PFSK-1 (cell line): ENCODE results near the gene KIF13A.

Source experiments
- REST ChIP-seq, 2 experiments: IDR thresholded peaks; 2 replicates each; pipeline versions ENCODE4 v1.6.1 to v1.8.0; 2011 to 2012; ENCODE audit warnings: low read depth in 2 of 2, low read length in 2 of 2, control low read depth in 1 of 2, inconsistent platforms in 1 of 2, mild to moderate bottlenecking in 1 of 2, moderate library complexity in 1 of 2; ENCODE audit not compliant: insufficient read depth in 1 of 2
- TAF1 ChIP-seq: IDR thresholded peaks from 2 replicates; pipeline ENCODE4 v1.6.1; 2012; ENCODE audit warnings: low read length, control low read depth, borderline replicate concordance; ENCODE audit not compliant: insufficient read depth

GRCh38 chr6:17856306-17856705, 131.1 kb downstream of the KIF13A start:
- TF ChIP-seq TAF1 (no peak), REST (IDR thresholded peaks at IDR 0.05; ENCODE audit: insufficient read depth in 1 of 2, low read depth in 2 of 2, low read length in 2 of 2) (no peak)
